SK-N-SH treated with all-trans-retinoic acid at 6 μM for 48 hours (cell line): ENCODE measurements around the gene KCNIP1.

Source experiments
- ATAC-seq: fragments of 200-7000 bp; cut with Tn5 transposase; 3 replicates; pipeline ENCODE4 v1.9.1; 2020; ENCODE audit warnings: mild to moderate bottlenecking, moderate library complexity
- ARNTL ChIP-seq: fragments of 450-650 bp; formaldehyde crosslinking; IDR thresholded peaks from 2 replicates; pipeline ENCODE4 v1.5.0; 2020; ENCODE audit warnings: low read depth, mild to moderate bottlenecking, moderate library complexity, borderline replicate concordance
- BACH2 ChIP-seq: fragments of 250-450 bp; sonication (Bioruptor Pico); IDR thresholded peaks from 2 replicates; pipeline ENCODE4 v1.9.0; 2021; ENCODE audit warnings: mild to moderate bottlenecking, borderline replicate concordance
- CREB5 ChIP-seq: fragments of 250-450 bp; sonication (Bioruptor Pico); IDR thresholded peaks from 2 replicates; pipeline ENCODE4 v1.5.1; 2020; ENCODE audit warnings: low read depth, mild to moderate bottlenecking, moderate library complexity
- CSDC2 ChIP-seq: fragments of 250-450 bp; sonication (Bioruptor Pico); IDR thresholded peaks from 2 replicates; pipeline ENCODE4 v1.5.0; 2020; ENCODE audit warnings: mild to moderate bottlenecking, moderate library complexity
- CSRNP3 ChIP-seq: fragments of 250-450 bp; sonication (Bioruptor Pico); IDR thresholded peaks from 2 replicates; pipeline ENCODE4 v1.5.1; 2021; ENCODE audit warnings: mild to moderate bottlenecking, moderate library complexity
- ESRRG ChIP-seq: fragments of 250-450 bp; sonication (Bioruptor Pico); IDR thresholded peaks from 2 replicates; pipeline ENCODE4 v1.6.1; 2021; ENCODE audit warnings: mild to moderate bottlenecking
- GLIS3 ChIP-seq: fragments of 250-450 bp; sonication (Bioruptor Pico); IDR thresholded peaks from 2 replicates; pipeline ENCODE4 v1.5.0; 2020; ENCODE audit warnings: mild to moderate bottlenecking, moderate library complexity
- ISL1 ChIP-seq: fragments of 250-450 bp; sonication (Bioruptor Pico); IDR thresholded peaks from 2 replicates; pipeline ENCODE4 v2.1.2; 2022; ENCODE audit warnings: mild to moderate bottlenecking, moderate library complexity
- OSR1 ChIP-seq: fragments of 250-450 bp; sonication (Bioruptor Pico); IDR thresholded peaks from 2 replicates; pipeline ENCODE4 v1.8.0; 2022; ENCODE audit warnings: moderate library complexity, mild to moderate bottlenecking, inconsistent platforms
- PATZ1 ChIP-seq: fragments of 250-450 bp; sonication (Bioruptor Pico); IDR thresholded peaks from 2 replicates; pipeline ENCODE4 v1.8.0; 2020; ENCODE audit warnings: mild to moderate bottlenecking, moderate library complexity, borderline replicate concordance
- PPARA ChIP-seq: fragments of 250-450 bp; sonication (Bioruptor Pico); IDR thresholded peaks from 2 replicates; pipeline ENCODE4 v1.5.0; 2020; ENCODE audit warnings: mild to moderate bottlenecking, borderline replicate concordance
- SNAI2 ChIP-seq: fragments of 250-450 bp; sonication (Bioruptor Pico); IDR thresholded peaks from 2 replicates; pipeline ENCODE4 v1.5.0; 2020; ENCODE audit warnings: mild to moderate bottlenecking, moderate library complexity
- TCF4 ChIP-seq: fragments of 250-450 bp; sonication (Bioruptor Pico); IDR thresholded peaks from 2 replicates; pipeline ENCODE4 v1.8.0; 2021; ENCODE audit warnings: mild to moderate bottlenecking, moderate library complexity, borderline replicate concordance
- TOX ChIP-seq: fragments of 250-450 bp; sonication (Bioruptor Pico); IDR thresholded peaks from 2 replicates; pipeline ENCODE4 v1.8.0; 2021; ENCODE audit warnings: mild to moderate bottlenecking, moderate library complexity, borderline replicate concordance
- TSHZ2 ChIP-seq: fragments of 250-450 bp; sonication (Bioruptor Pico); IDR thresholded peaks from 2 replicates; pipeline ENCODE4 v1.5.0; 2020; ENCODE audit warnings: mild to moderate bottlenecking, moderate library complexity
- ZC3H10 ChIP-seq: fragments of 250-450 bp; sonication (Bioruptor Pico); IDR thresholded peaks from 2 replicates; pipeline ENCODE4 v1.5.1; 2021; ENCODE audit warnings: mild to moderate bottlenecking, moderate library complexity
- ZFP3 ChIP-seq: fragments of 250-450 bp; sonication (Bioruptor Pico); IDR thresholded peaks from 2 replicates; pipeline ENCODE4 v1.5.0; 2020; ENCODE audit warnings: mild to moderate bottlenecking, moderate library complexity
- ZFP30 ChIP-seq: fragments of 450-650 bp; formaldehyde crosslinking; IDR thresholded peaks from 2 replicates; pipeline ENCODE4 v1.5.0; 2022; ENCODE audit warnings: mild to moderate bottlenecking, moderate library complexity
- ZNF565 ChIP-seq: fragments of 450-650 bp; formaldehyde crosslinking; conservative IDR thresholded peaks from 2 replicates; pipeline ENCODE4 v1.5.0; 2020; ENCODE audit warnings: low read depth, mild to moderate bottlenecking, moderate library complexity
- ZNF70 ChIP-seq: fragments of 450-650 bp; formaldehyde crosslinking; IDR thresholded peaks from 2 replicates; pipeline ENCODE4 v1.5.0; 2020; ENCODE audit warnings: mild to moderate bottlenecking, moderate library complexity
- ZNF8 ChIP-seq: fragments of 450-650 bp; formaldehyde crosslinking; IDR thresholded peaks from 2 replicates; pipeline ENCODE4 v1.5.0; 2020; ENCODE audit warnings: mild to moderate bottlenecking, moderate library complexity

Gene KCNIP1

GRCh38 chr5:170630226-170630625, 126.4 kb downstream of the KCNIP1 start:
- ATAC-seq = no peak
- TF ChIP-seq TSHZ2 (CRISPR knock-in tag) = no peak
- TF ChIP-seq TOX (CRISPR knock-in tag) = no peak
- no peak for TF ChIP-seq BACH2 (CRISPR knock-in tag)
- no peak for TF ChIP-seq ARNTL (CRISPR knock-in tag)
- no peak for TF ChIP-seq ESRRG (CRISPR knock-in tag)
- no peak for TF ChIP-seq ZNF8 (CRISPR knock-in tag)
- TF ChIP-seq CSRNP3 (CRISPR knock-in tag) = no peak
- no peak for TF ChIP-seq OSR1 (CRISPR knock-in tag)
- TF ChIP-seq TCF4 (CRISPR knock-in tag) = no peak
- TF ChIP-seq, all 23 proteins: peak for 0

GRCh38 chr5:170630711-170631141, 126.9 kb downstream of the KCNIP1 start:
- no peak for ATAC-seq
- no peak for TF ChIP-seq TCF4 (CRISPR knock-in tag)
- TF ChIP-seq PPARA (CRISPR knock-in tag) = no peak
- TF ChIP-seq ZFP30 (CRISPR knock-in tag) = no peak
- no peak for TF ChIP-seq CSDC2 (CRISPR knock-in tag)
- TF ChIP-seq CREB5 (CRISPR knock-in tag) = no peak
- no peak for TF ChIP-seq TSHZ2 (CRISPR knock-in tag)
- no peak for TF ChIP-seq ISL1 (CRISPR knock-in tag)
- TF ChIP-seq BACH2 (CRISPR knock-in tag) = no peak
- no peak for TF ChIP-seq TOX (CRISPR knock-in tag)
- no peak for TF ChIP-seq GLIS3 (CRISPR knock-in tag)
- TF ChIP-seq ZFP3 (CRISPR knock-in tag) = no peak
- no peak for TF ChIP-seq SNAI2
- TF ChIP-seq OSR1 (CRISPR knock-in tag) = no peak
- TF ChIP-seq ZNF8 (CRISPR knock-in tag) = no peak
- no peak for TF ChIP-seq ZNF565 (CRISPR knock-in tag)
- TF ChIP-seq, all 23 proteins: peak for 0

GRCh38 chr5:170631466-170632195, 127.8 kb downstream of the KCNIP1 start:
- peak; percentile 52 for ATAC-seq
- TF ChIP-seq ZC3H10 (CRISPR knock-in tag) (no peak), ZNF70 (CRISPR knock-in tag) (no peak), CREB5 (CRISPR knock-in tag) (no peak), CSRNP3 (CRISPR knock-in tag) (no peak), GLIS3 (CRISPR knock-in tag) (no peak), ZFP3 (CRISPR knock-in tag) (no peak), PATZ1 (no peak), CSDC2 (CRISPR knock-in tag) (no peak)
